ENCODE data around the gene DROSHA.

GRCh38 chr5:31523041-31523440 is 8.9 kb downstream of the DROSHA start:
- no peak for TF ChIP-seq EZH2 (IDR thresholded peaks at IDR 0.05; ENCODE audit: borderline replicate concordance, low read depth, low read length, severe bottlenecking)
- TF ChIP-seq CTCF (IDR thresholded peaks at IDR 0.05; ENCODE audit: borderline replicate concordance, extremely low read depth, low read length, poor library complexity, severe bottlenecking): no peak

Measured in DND-41 (cell line).